Measurements from ENCODE around the gene MGP.

MGP gene

DNA sequence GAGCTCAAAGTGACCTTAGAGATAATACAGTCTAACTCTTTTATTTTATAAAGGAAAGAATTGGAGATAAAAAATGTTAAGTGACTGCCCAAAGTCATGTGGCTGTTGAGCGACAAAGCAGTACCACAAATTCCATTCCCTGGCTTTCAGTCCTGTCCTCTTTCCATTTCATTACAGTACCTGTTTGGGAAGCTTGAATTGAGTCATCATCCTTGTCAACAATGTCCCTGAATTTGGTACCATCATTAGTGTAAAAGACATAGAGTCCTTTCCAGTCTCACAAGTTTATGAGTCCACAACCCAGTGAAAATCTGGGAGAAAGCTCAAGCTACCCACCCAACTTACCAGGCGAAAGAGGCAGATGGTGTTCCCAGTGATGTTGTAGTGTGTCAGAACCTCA lies 48.9 kb upstream of the MGP start:
- Histone ChIP-seq H3K36me3 (ENCODE audit: control insufficient read depth in 2 of 2, insufficient read depth in 1 of 2, low read length in 2 of 2) (no peaks in the 10 kb centered on the region), H3K4me1 (ENCODE audit: control insufficient read depth, insufficient read depth, low read length) (no peaks in the 10 kb centered on the region), H3K9me3 (ENCODE audit: control insufficient read depth, insufficient read depth, low read depth, low read length) (no peaks in the 10 kb centered on the region), H3K4me3 (ENCODE audit: low read depth, low read length) (no peak overlapping the region), H3K27ac (ENCODE audit: extremely low read depth, low read depth, low read length) (no peak overlapping the region)
- ChIA-PET CTCF (interaction anchor here (0.6 kb wide), 1 partner anchor 47 kb away, joined by 5 read pairs; no protein-coding TSS in a partner anchor), POLR2A (no interaction called here)
- TF ChIP-seq ZNF510 (tag by site-specific recombination; IDR thresholded peaks at IDR 0.05; ENCODE audit: insufficient replicate concordance), result no peak
- TF ChIP-seq ZSCAN30 (tag by site-specific recombination; IDR thresholded peaks at IDR 0.05), result no peak
- no peak for TF ChIP-seq WT1 (tag by site-specific recombination; IDR thresholded peaks at IDR 0.05)
- no peak for TF ChIP-seq ZNF341 (tag by site-specific recombination; IDR thresholded peaks at IDR 0.05; ENCODE audit: low read depth)
- no peak for TF ChIP-seq SP7 (tag by site-specific recombination; IDR thresholded peaks at IDR 0.05)
- TF ChIP-seq ZNF707 (tag by site-specific recombination; IDR thresholded peaks at IDR 0.05), result no peak

DNA sequence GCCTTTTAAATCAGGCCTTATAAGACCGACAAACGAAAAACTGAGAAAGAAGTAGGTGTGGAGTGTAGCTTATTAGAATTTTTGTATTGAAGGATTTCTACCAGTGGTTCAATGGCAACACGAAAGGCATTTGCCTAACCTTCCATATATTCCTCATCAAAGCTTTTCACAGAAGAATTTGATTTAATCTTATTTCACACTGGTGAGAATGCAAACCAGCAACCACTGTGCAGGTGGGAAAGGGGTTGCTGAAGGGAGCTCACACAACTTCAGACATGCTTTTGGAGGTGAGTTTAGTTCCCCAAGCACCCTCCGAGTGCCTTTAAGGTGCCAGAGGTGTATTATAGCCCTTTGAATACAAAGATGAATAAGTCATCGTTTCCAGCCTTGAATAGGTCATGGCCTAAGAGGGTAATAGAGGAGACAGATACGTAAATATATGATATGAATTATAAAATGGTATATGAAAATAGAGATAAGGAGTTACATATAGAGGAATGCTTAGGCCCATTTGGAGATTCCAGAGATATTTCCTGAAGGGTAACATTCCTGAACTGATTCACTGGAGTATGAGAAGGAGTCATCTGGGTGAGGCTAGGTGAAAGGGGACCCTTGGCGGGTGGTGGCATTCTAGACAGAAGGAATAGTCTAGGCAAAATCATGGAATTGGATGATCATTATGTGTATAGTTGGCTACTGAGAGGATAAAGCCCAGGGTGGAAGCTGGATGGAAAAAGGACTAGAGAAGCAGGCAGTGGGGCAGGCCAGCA lies 46.3 kb upstream of the MGP start:
- Histone ChIP-seq H3K4me3 (ENCODE audit: low read depth, low read length) (no peak overlapping the region), H3K36me3 (ENCODE audit: control insufficient read depth in 2 of 2, insufficient read depth in 1 of 2, low read length in 2 of 2) (no peaks in the 10 kb centered on the region), H3K27ac (ENCODE audit: extremely low read depth, low read depth, low read length) (no peak overlapping the region), H3K4me1 (ENCODE audit: control insufficient read depth, insufficient read depth, low read length) (no peaks in the 10 kb centered on the region), H3K9me3 (ENCODE audit: control insufficient read depth, insufficient read depth, low read depth, low read length) (no peaks in the 10 kb centered on the region)
- ChIA-PET CTCF (no interaction called here), POLR2A (no interaction called here)
- TF ChIP-seq BCL11A (tag by site-specific recombination; IDR thresholded peaks at IDR 0.05; ENCODE audit: low read depth), result no peak
- TF ChIP-seq, protein P1, sequence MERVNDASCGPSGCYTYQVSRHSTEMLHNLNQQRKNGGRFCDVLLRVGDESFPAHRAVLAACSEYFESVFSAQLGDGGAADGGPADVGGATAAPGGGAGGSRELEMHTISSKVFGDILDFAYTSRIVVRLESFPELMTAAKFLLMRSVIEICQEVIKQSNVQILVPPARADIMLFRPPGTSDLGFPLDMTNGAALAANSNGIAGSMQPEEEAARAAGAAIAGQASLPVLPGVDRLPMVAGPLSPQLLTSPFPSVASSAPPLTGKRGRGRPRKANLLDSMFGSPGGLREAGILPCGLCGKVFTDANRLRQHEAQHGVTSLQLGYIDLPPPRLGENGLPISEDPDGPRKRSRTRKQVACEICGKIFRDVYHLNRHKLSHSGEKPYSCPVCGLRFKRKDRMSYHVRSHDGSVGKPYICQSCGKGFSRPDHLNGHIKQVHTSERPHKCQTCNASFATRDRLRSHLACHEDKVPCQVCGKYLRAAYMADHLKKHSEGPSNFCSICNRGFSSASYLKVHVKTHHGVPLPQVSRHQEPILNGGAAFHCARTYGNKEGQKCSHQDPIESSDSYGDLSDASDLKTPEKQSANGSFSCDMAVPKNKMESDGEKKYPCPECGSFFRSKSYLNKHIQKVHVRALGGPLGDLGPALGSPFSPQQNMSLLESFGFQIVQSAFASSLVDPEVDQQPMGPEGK (tag by site-specific recombination; IDR thresholded peaks at IDR 0.05), result no peak
- TF ChIP-seq ZNF416 (tag by site-specific recombination; IDR thresholded peaks at IDR 0.05), result no peak
- TF ChIP-seq ZNF555 (tag by site-specific recombination; conservative IDR thresholded peaks at IDR 0.05), result no peak
- TF ChIP-seq ZNF335 (tag by site-specific recombination; conservative IDR thresholded peaks at IDR 0.05), result no peak
- no peak for TF ChIP-seq ZNF2 (tag by site-specific recombination; IDR thresholded peaks at IDR 0.05)

DNA sequence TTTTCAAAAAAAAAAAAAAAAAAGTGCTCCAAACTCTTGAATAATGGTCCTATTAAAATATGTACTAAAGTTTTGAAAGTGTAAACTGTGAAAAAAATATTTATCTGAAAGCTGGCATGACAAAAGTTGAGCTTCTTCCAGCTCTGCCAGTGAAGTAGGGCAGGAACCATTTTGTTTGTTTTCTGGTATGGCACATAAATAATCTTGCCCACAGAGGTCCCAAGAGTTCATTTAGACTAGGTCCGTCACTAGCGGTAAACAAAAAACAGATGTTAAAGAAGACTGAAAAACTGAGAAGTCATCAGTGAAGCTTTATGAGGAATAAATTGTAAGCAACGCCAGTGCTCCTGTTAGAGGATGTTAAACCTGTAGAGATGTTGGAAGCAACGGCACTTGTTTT lies 45.7 kb upstream of the MGP start:
- Histone ChIP-seq H3K4me3 (ENCODE audit: low read depth, low read length) (no peak overlapping the region), H3K36me3 (ENCODE audit: control insufficient read depth in 2 of 2, insufficient read depth in 1 of 2, low read length in 2 of 2) (no peaks in the 10 kb centered on the region), H3K27ac (ENCODE audit: extremely low read depth, low read depth, low read length) (no peak overlapping the region), H3K9me3 (ENCODE audit: control insufficient read depth, insufficient read depth, low read depth, low read length) (no peaks in the 10 kb centered on the region), H3K4me1 (ENCODE audit: control insufficient read depth, insufficient read depth, low read length) (no peaks in the 10 kb centered on the region)
- ChIA-PET POLR2A (no interaction called here), CTCF (no interaction called here)
- TF ChIP-seq, protein P2, sequence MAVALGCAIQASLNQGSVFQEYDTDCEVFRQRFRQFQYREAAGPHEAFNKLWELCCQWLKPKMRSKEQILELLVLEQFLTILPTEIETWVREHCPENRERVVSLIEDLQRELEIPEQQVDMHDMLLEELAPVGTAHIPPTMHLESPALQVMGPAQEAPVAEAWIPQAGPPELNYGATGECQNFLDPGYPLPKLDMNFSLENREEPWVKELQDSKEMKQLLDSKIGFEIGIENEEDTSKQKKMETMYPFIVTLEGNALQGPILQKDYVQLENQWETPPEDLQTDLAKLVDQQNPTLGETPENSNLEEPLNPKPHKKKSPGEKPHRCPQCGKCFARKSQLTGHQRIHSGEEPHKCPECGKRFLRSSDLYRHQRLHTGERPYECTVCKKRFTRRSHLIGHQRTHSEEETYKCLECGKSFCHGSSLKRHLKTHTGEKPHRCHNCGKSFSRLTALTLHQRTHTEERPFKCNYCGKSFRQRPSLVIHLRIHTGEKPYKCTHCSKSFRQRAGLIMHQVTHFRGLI (tag by site-specific recombination; IDR thresholded peaks at IDR 0.05), result no peak
- TF ChIP-seq AEBP2 (tag by site-specific recombination; IDR thresholded peaks at IDR 0.05; ENCODE audit: borderline replicate concordance), result no peak
- TF ChIP-seq ZNF544 (tag by site-specific recombination; IDR thresholded peaks at IDR 0.05), result no peak
- TF ChIP-seq SCRT2 (tag by site-specific recombination; IDR thresholded peaks at IDR 0.05), result no peak
- no peak for TF ChIP-seq SCRT1 (tag by site-specific recombination; IDR thresholded peaks at IDR 0.05; ENCODE audit: borderline replicate concordance)
- no peak for TF ChIP-seq ZNF184 (tag by site-specific recombination; IDR thresholded peaks at IDR 0.05)
- no peak for TF ChIP-seq ZNF416 (tag by site-specific recombination; IDR thresholded peaks at IDR 0.05)
- no peak for TF ChIP-seq KLF8 (tag by site-specific recombination; IDR thresholded peaks at IDR 0.05)
- no peak for TF ChIP-seq ZNF501 (tag by site-specific recombination; IDR thresholded peaks at IDR 0.05)
- TF ChIP-seq ZNF48 (tag by site-specific recombination; IDR thresholded peaks at IDR 0.05), result no peak
- TF ChIP-seq, protein P3, sequence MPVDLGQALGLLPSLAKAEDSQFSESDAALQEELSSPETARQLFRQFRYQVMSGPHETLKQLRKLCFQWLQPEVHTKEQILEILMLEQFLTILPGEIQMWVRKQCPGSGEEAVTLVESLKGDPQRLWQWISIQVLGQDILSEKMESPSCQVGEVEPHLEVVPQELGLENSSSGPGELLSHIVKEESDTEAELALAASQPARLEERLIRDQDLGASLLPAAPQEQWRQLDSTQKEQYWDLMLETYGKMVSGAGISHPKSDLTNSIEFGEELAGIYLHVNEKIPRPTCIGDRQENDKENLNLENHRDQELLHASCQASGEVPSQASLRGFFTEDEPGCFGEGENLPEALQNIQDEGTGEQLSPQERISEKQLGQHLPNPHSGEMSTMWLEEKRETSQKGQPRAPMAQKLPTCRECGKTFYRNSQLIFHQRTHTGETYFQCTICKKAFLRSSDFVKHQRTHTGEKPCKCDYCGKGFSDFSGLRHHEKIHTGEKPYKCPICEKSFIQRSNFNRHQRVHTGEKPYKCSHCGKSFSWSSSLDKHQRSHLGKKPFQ (tag by site-specific recombination; IDR thresholded peaks at IDR 0.05), result no peak
- no peak for TF ChIP-seq HOXA7 (CRISPR knock-in tag; IDR thresholded peaks at IDR 0.05; ENCODE audit: borderline replicate concordance)
- TF ChIP-seq ZNF202 (tag by site-specific recombination; IDR thresholded peaks at IDR 0.05; ENCODE audit: borderline replicate concordance), result no peak
- TF ChIP-seq ZNF10 (tag by site-specific recombination; IDR thresholded peaks at IDR 0.05), result no peak
- TF ChIP-seq ZNF521 (tag by site-specific recombination; IDR thresholded peaks at IDR 0.05), result no peak
